ENCODE results near the gene GLS.
"Not testable (repeated sequence)": the region's sequence is repeated elsewhere in the genome, so short reads cannot be mapped to it uniquely, and the experiment has no call there.

GLS gene

DNA sequence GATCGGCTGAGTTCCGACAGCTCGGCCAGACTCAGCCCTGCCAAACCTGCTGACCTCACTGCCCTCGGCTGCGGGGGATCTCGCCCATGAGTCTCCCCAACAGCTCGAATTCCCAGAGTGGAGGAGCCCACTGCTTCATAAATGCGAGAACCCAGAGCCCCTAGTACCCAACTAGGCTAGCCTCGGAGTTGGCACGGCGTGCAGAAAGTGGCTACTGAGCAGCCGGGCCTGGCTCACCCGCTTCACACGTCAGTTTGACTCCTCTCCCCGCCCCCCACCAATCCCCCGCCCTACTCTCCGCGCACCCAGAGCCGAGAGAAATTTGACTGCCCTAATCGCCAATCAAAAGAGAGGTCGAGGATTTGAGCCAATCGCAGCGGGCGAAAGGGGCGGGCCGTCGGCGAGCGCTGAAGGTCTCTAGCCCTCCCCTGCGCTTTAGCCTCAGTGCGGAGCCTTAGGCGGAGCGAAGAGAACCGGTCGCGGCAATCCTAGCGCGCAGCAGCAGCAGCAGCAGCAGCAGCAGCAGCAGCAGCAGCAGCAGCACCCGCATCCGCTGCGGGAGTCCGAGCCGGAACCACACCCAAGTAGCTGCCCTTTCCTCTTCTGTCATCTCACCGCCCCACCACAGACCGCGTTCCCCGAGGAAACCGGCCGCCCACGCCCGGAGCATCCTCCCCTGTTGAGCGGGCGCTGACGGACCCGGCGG, at the start of gene GLS:
TSS of gene GLS (plus strand) at position 444 of the 706 bp plus-strand sequence. CDS start 264 bp downstream, outside the sequence.
- peak; percentile 98 for DNase-seq

DNA sequence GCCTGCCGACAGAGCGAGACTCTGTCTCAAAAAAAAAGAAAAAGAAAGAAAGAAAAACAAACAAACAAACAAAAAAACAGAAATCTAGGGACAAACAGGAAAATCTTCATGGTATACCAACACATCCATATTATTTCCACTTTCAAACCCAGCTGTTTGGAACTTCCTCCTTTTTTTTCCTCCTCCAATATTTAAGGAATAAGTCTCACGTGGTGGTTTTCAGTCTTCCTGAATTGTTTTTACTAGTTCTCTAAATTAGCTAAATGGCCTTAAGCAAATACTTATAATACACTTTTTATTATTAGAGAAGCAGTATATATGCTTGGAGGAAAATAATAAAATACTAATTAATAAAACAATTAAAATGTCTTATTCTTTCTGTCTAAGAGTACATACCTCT, 48.7 kb upstream of the GLS start:
- no peak for DNase-seq

DNA sequence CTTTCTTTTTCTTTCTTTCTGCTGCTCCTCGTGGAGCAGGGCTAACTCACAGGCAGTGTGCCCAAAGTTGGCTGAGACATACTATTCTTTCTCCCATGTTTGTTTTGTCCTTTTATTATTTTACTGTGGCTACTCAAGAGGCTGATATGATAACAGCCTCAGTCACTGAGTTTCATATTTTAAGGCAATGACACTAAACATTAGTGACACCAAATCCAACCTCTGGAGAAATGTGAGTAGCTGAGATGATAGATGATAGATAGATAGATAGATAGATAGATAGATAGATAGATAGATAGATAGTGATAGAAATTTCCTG, 45.8 kb upstream of the GLS start:
- DNase-seq = no peak

DNA sequence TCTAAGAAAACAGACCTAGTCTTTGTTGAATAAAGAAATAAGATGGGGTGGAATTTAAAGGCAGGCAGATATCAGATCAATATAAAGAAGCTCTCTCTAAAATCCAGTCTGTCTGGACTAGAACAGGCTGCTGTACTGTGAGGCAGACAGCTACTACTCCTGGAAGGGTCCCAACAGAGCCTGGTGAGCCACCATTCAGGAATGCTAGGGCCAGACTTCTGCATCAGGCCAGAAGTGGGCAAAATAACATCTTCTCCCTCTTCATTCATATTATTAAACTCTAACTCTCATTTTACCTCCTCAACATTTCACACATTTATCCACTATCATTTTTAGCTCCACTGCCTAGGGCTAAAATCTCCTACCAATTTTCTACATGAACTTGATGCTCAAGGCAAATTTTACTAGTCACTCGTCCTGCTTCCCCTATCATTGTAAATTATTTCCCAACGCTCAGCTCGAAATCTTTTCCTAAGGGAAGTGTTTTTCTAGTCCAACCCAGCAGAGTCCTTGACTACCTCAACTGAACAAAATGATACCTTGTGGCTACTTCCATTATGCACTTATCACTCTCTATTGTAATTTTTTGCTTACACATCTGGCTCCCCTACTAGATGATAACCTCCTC, 45.2 kb upstream of the GLS start:
- DNase-seq = no peak

DNA sequence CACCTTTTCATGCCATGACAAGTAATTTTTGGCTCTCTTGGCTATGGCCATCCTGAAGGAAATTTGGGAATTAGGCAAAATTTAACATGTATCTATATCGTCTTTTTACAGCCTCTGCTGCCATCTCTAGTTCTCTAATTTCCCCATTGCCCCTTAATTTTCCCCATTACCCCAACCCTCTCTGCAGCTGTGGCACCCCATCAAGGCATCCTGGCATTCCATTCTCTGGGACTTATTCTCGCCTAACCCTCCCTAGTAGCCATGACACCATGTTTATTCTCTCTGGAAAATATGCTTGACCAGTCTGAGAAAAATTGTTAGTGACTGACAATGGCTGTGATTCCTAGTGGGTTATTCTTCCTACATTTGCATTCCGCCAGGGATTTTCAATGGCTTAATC, 43.9 kb upstream of the GLS start:
- no peak for DNase-seq

DNA sequence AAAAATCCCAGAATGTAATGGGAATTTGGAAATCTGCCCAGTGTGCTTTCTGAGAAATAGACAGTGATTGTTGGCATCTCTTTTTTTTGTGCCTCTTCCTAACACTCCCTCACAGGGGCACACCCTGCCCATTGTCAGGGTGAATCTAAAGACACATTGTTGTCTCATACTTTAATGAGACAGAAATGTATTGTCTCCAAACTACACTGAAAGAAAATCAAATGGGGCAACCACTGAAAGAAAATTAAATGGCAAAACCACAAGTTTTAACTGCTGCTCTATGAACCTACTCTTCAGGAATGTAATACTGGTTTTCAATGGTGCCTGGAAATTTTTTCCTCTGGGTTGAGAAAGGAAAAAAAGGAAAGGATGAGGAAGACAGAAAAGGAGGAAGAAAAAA, 43.2 kb upstream of the GLS start:
- no peak for DNase-seq

DNA sequence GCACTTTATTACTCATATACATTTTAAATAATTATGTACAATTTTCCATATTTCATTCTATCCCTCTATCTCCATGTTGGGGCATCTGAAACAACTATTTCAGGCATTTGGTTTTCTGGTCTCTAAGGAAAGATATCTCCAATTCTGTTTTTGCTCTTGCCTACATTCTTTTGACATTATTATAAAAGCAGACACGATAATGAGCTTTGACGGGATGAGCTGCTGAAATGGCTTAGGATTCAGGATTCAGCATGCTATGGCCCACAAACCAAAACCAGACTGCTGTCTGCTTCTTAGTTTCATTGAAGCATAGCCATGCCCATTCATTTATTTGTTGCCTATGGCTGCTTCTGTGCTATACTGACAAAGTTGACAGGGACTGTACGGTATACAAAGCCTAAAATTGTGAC, 42.7 kb upstream of the GLS start:
- DNase-seq = no peak

DNA sequence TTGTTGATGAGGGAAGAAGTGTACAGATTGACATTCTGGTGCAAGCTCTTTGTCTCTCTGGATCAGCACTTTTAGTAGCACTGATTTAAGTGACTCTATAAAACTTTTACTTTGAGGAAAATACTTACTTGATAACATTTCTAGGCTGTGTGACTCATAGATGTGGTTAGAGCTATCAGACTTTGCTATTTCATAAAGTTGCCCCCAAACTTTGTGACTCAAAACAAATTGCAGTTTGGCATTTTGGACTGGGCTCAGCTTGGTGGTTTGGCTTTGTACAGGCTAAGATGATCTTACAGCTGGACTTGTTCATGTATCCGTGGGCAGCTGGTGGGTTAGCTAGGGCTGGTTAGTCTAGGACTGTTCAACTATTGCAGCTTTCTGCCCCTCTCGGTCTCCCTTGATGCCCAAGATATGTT, 42.1 kb upstream of the GLS start:
- no peak for DNase-seq

DNA sequence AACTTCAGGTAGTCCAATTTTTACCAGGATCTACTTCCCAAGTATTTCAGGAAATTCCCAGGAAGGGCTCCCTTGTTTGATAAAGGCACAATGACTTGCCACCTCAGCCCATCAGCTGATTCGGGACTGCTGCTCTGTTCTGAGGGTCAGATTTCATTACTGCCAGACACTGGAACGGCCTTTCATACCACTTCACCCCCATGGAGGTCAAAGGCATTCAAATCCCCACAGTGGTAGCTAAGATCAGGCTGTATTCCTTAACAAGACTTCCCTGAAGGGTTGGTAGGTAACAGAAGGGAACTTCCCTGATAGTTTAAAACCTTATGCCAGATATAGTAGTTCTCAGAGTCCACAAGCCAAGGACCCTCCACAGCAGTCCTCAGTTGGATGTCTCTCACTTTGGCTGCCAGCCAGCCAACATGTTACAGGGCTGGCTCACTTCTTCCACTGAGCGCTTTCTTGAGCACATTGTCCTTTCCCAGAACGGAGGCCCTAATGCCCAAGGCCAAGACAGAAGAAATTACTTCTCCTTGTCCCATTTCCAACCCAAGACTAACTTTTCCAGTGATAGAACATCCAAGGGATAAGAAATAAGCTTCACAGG, 40.0 kb upstream of the GLS start:
- no peak for DNase-seq

DNA sequence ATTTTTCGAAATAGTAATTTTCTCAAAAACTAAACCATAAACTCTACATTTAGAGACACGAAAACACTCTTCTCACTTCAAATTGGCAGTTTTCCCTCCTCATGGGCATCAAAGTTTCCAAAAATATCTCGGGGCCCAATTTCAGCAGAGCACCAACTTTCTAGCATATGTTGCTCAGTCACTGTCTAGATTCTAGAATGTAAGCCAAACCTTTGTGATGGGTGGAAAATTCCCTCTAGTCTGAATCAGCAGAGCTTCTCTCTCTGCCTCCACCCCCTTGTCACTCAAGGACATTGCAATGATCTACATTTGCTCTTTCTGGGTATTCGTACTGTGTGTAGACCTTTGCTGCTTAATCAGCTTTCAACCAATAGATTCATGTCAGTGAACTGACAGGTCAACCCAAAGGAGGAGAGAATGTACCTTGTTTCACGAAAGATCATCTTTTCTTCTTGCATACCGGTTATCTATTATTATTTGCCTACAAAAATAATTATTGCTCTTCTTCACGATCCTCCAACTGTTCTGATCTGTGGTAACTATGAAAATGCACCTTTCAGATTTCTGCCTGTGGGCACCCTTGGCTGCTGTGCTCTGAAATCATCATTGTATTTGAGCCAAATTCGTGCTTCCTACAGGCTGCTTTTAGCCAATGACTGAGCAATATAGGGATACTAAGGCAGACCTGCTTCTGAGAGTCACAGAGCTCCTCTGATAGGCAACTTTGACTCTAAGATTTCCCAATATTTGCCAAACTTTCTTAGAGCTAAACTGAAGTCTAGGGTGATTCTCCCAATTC, 38.7 kb upstream of the GLS start:
- no peak for DNase-seq

DNA sequence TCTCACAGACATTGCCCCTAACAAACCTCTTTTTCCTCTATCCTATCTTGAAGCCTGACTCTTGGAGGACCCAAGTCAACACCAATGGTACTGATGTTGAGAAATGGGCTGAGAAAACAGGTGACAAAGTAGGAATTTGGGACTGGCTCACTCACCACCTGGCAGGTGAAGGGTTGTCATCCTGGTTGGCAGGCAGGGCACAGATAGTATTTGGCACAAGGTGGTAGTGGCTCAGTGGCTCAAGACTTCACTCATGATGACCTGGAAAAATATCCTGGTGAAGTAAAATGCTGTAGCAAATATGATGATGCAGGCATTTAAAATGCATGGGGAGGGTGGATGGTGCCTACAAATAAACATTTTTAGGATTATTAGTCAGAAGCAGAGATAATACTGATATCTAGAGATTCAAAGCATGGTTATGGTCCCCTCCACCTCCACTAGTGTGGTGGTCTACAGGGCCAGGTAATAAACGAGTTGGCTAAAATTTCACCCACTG, 38.0 kb upstream of the GLS start:
- DNase-seq = no peak

DNA sequence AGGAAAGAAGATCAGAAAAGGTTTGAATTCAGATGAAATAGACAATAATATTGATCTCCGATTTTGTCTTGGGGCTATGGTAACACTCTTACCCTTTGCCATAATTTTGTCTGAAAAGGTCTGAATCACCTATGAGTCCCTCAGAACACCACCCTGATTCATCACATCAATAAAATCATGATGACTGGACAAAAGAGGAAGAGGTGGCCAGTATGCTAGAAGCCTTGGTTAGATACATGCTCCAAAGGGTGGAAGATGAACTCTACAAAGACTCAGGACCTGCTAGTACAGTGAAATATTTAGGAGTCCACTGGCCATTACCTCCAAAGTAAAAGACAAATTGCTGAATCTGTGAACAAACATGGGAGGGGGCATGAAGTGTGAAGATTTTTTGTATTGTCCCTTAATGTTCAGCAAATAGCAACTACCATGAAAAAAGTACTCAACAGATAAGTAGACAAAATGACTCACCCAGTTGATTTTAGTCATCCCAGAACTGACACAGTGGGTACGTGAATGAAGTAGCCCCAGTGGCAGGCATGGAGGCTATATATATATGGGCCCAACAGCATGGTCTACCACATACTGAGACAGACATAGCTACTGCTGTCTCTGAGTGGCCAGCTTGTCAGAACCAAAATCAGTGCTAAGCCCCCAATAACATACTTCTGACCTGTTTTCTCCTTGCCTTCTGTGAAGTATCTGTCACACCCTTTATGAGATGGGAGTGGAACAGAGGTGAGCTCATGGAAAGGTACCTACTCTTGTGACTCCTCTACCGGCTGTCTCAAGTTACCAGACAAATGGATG, 36.5 kb upstream of the GLS start:
- no peak for DNase-seq

DNA sequence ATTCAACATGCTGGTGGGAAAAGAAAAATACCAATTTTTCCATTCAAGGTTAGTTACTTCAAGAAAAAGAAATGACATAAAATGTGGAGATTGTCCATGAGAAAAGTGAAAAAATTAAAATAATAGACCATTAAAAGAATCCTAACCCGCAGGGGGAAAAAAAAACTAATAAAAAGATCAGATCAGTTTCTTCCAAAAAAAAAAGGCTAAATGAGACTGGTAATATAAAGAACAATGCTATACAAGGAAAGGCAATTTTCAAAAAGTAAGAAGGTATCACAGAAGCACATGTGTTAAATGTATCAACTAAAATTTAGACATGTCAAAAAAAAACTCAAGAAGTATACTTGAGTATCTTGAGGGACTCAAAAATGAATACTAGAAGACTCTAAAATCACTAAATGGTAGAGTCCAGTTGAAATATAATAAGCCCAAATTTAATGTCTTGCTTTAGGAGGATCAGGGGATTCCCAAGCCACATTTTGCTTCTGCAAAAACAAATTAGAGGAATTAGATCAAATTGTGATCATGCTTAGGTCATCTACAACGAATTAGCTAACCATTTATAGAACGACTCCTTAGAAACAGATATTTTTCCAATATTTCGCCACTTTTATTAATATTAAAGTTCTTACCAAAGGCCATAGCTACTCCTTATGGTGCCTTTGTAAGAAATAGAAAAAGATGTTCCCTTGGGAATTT, 35.8 kb upstream of the GLS start:
- no peak for DNase-seq

DNA sequence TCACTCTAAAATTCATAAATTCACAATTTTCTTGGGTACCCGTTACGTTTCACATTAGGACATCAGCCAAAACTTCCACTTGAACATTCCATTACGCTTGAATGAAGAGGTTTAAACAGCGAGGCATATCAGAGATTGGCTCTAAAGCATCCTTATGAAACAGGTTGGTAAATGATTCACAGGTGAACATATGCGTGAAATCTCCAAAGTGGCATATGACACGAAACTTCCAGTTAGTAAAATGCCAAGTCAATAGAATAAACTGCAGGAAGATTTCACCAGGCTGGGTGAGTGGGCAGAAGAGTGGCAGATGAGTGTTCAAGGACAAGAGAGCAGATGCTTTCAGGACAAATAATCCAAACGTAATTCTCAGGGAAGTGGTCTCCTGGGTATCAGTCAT, 33.9 kb upstream of the GLS start:
- no peak for DNase-seq

DNA sequence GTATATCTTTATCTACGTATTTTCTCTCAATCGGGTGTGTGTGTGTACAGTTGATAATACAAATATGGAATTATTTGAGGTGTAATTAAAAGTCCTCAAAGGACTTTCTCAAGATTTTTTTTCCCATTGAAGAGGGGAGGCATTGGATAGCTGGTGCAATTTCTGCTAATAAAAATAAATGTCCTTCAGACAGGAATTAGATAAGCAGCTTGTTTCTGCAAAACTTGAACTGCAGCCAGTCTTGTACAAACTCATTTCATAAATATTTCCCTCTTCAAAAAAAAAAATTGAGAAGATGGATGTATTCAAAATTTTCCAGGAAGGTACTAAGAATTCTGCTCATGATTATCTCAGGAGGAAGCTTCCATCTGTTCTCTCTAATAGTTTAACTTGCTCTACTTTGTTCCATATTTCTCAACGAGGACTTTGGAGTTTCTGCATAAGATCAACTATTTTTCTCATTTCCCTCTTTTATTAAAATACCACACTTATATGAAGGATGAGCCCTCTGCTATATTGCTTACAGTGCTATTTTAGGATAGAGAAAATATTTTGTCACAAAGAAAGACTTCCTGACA, 33.0 kb upstream of the GLS start:
- no peak for DNase-seq

DNA sequence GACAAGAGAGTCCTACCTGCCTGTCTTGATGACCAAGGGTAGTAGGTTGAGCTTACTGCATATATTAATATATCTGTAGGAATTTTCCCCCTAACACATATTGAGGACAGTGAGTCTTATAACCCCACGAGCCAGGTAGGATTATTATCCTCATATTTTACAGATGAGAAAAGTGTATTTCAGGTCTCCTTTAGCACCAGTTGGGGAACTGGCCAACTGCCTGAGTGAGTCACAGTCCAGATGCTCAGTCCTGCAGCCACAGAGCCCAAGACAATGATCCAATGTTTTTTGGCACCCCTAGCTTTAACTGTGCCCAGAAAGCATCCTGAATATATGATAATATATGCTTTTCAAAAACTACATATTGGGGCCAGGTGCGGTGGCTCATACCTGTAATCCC, 30.8 kb upstream of the GLS start:
- peak; percentile 43 for DNase-seq

DNA sequence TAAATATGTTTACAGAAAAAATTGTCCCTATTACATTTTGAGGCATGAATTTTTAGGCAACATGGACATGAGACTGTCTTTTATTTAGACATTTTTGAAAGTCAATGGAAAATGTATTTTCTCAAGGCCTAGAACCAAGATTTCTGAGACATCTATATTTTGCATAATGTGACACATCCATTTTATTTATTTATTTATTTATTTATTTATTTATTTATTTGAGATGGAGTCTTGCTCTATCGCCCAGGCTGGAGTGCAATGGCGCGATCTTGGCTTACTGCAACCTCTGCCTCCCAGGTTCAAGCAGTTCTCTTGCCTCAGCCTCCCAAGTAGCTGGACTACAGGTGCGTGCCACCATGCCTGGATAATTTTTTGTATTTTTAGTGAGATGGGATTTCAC, 27.6 kb upstream of the GLS start:
- not testable (repeated sequence) for DNase-seq

DNA sequence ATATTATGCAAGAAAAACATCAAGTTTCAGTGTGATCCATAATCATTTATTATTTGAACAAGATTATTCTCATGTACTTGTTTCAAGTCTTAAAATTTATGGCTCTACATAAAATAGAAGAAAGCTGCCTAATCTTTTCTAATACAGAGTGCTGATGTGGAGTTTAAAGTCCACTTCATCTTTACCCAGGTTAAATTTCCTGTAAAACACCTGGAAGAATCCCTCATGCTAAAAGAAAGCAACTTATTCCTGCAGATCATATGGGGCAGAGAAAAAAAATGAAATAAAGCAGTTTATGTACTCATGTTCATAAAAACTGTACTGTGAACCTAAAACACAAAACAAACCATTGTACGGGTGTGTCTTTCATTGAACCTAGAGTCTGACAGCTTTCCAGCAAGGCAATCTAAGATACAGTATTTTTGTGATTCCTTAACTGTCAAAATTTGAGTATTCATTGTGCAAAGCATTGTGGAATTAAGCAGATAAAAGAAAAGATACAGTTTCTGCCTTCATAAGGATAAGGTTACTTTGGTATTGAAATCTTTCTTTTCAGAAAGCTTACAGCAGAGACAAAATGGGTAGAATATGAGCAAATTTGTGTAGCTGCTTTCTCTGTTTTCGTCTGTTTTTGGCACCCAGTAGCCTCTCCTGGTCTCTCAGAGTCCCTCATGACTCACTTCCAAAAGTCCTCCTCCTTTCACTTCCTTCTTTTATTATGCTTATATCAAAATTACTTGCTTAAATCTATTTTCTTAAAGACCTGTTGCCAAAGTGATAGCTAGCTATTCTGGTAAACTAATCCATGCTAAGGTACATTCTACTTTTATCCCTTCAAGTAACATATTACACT, 26.9 kb upstream of the GLS start:
- DNase-seq = no peak

DNA sequence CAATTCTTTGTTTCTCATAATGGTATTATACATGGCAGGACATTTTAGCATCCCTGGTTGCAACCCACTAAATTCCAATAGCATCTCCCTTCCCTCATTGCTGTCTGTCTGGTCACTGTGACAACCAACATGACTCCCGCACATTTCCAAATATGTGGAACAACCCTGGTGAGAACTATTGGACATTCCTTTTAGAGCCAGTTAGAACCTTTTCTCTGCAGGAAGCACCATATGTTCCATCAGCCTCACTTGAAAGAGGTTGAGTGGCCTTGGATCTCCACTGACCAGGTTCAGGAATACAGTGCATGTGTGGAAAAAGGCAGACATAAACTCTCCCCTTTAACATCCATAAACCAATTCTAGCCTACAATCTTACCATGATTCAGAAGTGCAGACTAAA, 25.9 kb upstream of the GLS start:
- DNase-seq = no peak

DNA sequence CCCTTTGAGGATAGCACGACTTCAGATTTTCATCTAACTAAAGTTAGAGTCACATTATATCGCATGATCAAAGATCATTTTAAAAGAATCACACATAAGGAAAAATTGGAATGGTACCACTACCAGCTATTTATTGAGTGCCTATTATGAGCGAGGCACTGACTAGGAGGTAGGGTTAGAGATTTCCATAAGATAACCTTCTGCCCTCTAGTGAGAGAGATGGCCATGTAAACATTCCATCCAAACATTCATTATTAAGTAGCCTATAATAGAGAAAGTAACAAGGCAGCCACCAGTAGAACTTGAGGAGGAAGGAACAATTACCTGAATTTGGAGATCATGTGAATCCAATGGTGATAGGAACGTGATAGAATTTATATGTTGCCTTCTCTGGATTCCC, 25.4 kb upstream of the GLS start:
- DNase-seq = no peak

DNA sequence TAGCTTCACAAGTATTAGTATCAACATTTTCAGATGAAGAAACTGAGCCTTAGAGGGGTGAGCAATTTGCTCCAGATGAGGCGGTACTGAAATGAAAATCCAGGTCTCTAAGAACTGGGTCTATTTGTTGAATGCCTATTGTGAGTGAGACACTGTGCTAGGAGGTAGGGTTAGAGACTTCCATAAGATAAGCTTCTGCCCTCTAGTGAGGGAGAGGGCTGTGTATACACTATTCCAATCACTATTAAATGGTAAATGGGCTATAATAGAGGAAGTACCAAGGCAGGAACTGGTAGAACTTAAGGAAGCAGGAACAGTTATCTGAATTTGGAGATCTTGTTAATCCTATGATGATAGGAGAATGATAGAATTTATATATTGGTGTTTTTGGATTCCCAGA, 23.6 kb upstream of the GLS start:
- no peak for DNase-seq
